ENCODE data around the gene TOPAZ1. TPM values are rescaled to one million over a fixed set of nuclear protein-coding genes. Genes with fewer than 3 reads are reported as not detected.
"Not testable (repeated sequence)": the region's sequence is repeated elsewhere in the genome, so short reads cannot be mapped to it uniquely, and the experiment has no call there.

TOPAZ1 gene
- total RNA-seq, 3 donors from 2014 or later = not detected

DNA sequence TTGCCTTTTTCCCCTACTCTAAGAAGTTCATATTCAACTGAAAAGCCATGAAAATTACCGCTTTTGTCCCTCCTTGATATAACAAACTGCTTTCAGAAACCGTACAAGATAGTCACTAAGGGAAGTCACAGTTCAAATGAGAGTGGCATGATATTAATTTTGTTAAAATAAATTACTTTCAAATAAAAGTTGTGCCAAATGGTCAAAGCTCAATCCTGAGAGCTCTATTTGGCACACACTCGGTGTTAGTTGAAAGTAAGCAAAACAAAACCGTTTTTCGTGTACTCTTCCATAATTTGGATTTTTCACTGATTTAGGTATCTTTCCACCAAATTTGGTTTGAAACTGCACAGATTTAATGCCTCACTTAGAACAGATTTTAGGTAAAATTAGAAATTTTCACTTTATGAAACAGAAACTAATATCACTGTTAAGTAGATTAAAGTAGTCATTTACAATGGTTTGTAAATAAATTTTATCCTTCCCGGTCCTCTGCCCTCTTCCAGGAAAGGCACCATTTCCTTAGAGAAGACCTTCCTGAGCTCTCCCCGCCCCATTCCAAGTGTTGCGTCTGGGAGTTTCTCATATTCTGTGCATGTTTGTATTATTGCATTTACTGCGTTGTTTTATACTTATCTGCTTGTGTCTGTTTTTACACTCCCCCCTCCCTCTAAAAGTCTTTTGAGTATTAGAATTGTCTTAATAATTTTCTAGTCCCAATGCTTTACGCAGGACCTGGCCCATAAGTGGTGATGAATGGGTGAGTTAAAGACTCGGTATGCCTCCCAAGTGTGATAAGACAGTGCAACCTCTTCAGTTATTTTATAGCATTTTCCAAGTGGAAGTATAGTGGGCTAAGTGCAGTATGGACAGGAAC is 97.7 kb downstream of the TOPAZ1 start:
- peak overlapping the region; percentile 90 to 95 for H3K27ac ChIP-seq
- H3K27me3 ChIP-seq = no peaks in the 10 kb centered on the region
- intact Hi-C loops (cut with DNase I; ENCODE audit: low total_unique reads) = no loop called here
- TF ChIP-seq POLR2AphosphoS5 (IDR thresholded peaks at IDR 0.05) (no peak), POLR2A (IDR thresholded peaks at IDR 0.05) (no peak), CTCF (IDR thresholded peaks at IDR 0.05) (no peak)
- no peaks in the 10 kb centered on the region for H3K4me1 ChIP-seq
- H3K9me3 ChIP-seq = no peaks in the 10 kb centered on the region
- H3K36me3 ChIP-seq = no peaks in the 10 kb centered on the region
- no peak for DNase-seq (ENCODE audit: low spot score in 2 of 2)
- H3K4me3 ChIP-seq = peak overlapping the region; percentile 71 to 84 (median 80)

- no peaks in the 10 kb centered on the region for H3K27me3 ChIP-seq
- intact Hi-C loops (cut with DNase I; ENCODE audit: low total_unique reads) = no loop called here
- H3K27ac ChIP-seq = no peak overlapping the region
- no peaks in the 10 kb centered on the region for H3K9me3 ChIP-seq
- TF ChIP-seq POLR2A (IDR thresholded peaks at IDR 0.05) (no peak), POLR2AphosphoS5 (IDR thresholded peaks at IDR 0.05) (no peak), CTCF (IDR thresholded peaks at IDR 0.05) (no peak)
- no peak for DNase-seq (ENCODE audit: low spot score in 2 of 2)
- H3K4me1 ChIP-seq = no peaks in the 10 kb centered on the region
- H3K4me3 ChIP-seq = peak overlapping the region in 1 of 3 donors; percentile 80
- H3K36me3 ChIP-seq = no peaks in the 10 kb centered on the region
Observed at GRCh38 chr3:44340058-44340395, 98.3 kb downstream of the TOPAZ1 start.

DNA sequence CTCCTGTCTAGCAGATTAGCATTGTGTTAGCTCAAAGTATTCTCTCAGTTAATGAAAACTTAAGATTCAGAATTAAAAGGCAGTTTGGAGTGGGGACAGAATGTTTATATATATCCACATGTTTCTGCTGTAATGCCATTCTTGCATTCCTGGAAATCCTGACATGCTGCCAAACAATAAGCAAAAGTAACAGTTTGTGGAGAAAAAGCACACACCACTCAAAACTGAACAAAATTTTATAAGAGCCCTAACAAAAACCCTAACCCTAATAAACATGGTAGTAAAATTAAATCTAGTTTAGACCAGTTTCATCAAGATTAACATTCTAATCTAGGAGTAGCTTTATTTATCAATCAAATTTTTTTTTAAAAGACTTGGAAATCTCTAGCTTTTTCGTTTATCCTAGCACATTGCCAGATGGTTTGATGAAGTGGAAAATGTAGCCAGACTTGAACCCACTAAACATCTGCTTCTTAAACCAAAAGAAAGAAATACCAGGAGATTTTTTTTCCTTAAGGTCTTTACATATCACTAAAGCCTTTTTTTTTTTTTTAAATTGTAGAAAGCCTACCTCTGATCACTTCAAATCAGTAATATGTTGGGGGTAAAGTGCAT is 100.6 kb downstream of the TOPAZ1 start:
- intact Hi-C loops (cut with DNase I; ENCODE audit: low total_unique reads) = no loop called here
- no peaks in the 10 kb centered on the region for H3K27me3 ChIP-seq
- H3K4me1 ChIP-seq = no peaks in the 10 kb centered on the region
- H3K4me3 ChIP-seq = no peak overlapping the region
- H3K36me3 ChIP-seq = no peaks in the 10 kb centered on the region
- TF ChIP-seq CTCF (IDR thresholded peaks at IDR 0.05) (no peak), POLR2AphosphoS5 (IDR thresholded peaks at IDR 0.05) (no peak), POLR2A (IDR thresholded peaks at IDR 0.05) (no peak)
- H3K27ac ChIP-seq = no peak overlapping the region
- H3K9me3 ChIP-seq = no peaks in the 10 kb centered on the region
- no peak for DNase-seq (ENCODE audit: low spot score in 2 of 2)

DNA sequence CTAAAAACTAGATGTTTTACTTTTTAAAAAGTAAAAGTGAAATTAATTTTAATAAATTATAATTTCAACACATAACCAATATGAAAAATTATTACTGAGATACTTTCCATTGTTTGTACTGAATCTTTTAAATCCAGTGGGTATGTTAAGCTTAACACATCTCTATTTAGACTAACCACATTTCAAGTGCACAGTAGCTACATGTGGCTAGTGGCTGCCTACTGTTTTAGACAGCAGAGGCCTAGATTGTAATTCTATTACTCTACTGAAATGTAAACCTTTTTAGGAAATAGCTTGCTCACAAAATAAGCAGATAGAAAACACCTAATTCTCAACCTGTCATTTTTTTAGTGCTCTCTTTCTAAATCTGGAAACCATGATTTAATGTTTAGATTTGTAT is 101.7 kb downstream of the TOPAZ1 start:
- Histone ChIP-seq H3K27ac (no peak overlapping the region), H3K4me3 (no peak overlapping the region), H3K4me1 (no peaks in the 10 kb centered on the region), H3K9me3 (no peaks in the 10 kb centered on the region), H3K27me3 (no peaks in the 10 kb centered on the region), H3K36me3 (no peaks in the 10 kb centered on the region)
- intact Hi-C loops (cut with DNase I; ENCODE audit: low total_unique reads) = no loop called here
- no peak for TF ChIP-seq CTCF (IDR thresholded peaks at IDR 0.05)
- TF ChIP-seq POLR2A (IDR thresholded peaks at IDR 0.05) = no peak
- TF ChIP-seq POLR2AphosphoS5 (IDR thresholded peaks at IDR 0.05) = no peak
- no peak for DNase-seq (ENCODE audit: low spot score in 2 of 2)

GRCh38 chr3:44346590-44346989 is 104.9 kb downstream of the TOPAZ1 start:
- intact Hi-C loops (cut with DNase I; ENCODE audit: low total_unique reads); H3K27ac ChIP-seq; H3K27me3 ChIP-seq; H3K9me3 ChIP-seq; H3K36me3 ChIP-seq; H3K4me1 ChIP-seq; DNase-seq (ENCODE audit: low spot score in 2 of 2); H3K4me3 ChIP-seq: not testable (repeated sequence)
